ENCODE results near the gene TRIO.

- TF ChIP-seq CTCF (conservative IDR thresholded peaks at IDR 0.05; ENCODE audit: low read depth, low read length) (no peak), EZH2 (IDR thresholded peaks at IDR 0.05; ENCODE audit: borderline replicate concordance, low read depth, low read length, poor library complexity, severe bottlenecking) (no peak)
Observed at GRCh38 chr5:14518638-14519037, 375.5 kb downstream of the TRIO start.

Measured in A673 (cell line).